HG03558 (cell line): ENCODE results near the gene MOV10L1.

ENCODE experiments used
- ATAC-seq: cut with Tn5 transposase; IDR thresholded peaks from one replicate; pipeline ENCODE4 v1.9.1; 2021; ENCODE audit warnings: moderate number of reproducible peaks; ENCODE audit not compliant: unreplicated experiment; ENCODE audit errors: extremely low read depth

The MOV10L1 gene

DNA sequence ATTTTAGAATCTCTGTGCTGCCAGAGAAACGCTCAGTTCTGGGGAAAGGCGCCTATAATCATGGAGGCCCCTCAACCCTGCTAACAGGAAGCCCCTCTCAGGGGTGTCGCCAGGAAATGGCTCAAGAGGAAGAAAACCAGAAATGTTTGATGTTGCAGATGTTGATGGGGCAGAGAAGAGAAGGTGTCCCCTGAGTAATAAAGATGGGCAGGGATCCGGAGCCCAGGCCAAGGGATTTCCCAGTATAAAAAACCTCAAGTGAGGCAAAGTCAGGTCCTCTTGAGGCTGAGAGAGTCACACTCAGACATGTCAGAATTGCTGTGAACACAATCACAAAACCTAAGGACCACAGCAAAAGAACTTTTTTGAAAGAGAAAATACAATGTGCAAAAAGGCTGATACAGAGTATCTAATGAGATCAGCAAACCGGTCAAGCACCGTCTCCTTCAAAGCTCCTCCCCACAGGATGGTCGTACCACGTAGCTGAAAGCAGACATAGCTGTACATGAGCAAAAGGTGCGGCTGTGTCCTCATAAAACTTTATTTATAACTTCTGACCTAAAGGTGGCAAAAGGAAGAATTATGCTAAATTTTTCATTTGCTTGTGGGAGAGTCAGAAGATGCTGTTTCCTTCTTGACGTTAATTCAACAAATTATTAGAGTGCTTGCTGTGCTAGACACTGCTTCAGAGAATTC lies 12.2 kb downstream of the MOV10L1 start:
- ATAC-seq, result no peak

DNA sequence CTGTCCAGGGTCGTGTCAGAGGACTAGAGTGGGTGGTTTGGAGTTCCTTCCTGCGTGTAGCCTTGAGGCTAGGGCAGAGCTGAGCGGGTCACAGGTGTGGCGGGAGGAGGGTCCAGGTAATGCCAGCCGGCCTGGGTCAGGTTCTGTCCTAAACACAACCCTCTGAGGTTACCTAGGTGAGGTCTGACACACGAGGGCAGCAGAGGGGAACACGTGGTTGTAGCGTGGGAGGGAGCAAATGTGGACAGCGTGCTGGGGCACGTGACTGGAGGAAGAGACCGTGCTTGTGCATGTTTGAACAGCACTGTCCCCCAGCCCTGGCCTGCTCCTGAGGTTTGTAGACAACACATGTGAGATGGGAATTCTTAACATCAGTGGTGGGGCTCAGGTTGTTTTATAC lies 13.1 kb downstream of the MOV10L1 start:
- ATAC-seq, result no peak

DNA sequence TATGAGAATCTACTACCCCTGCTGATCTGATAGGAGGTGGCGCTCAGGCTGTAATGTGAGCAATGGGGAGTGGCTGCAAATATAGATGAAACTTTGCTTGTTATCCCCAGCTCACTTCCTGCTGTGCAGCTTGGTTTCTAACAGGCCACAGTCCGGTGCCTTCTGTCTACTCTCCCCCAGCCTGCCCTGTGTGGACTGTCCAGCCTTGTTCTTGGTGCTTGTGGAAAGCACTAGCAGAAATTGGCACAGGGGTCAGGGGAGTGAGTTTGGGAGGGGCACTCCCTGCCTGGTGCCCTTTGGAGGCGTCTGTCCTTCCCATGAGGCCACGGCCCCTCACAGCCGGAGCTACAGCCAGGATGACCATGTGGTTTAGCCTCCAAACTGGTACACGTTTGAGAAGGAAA lies 14.3 kb downstream of the MOV10L1 start:
- no peak for ATAC-seq

GRCh38 chr22:50105208-50106100 lies 15.6 kb downstream of the MOV10L1 start:
- ATAC-seq, result no peak

DNA sequence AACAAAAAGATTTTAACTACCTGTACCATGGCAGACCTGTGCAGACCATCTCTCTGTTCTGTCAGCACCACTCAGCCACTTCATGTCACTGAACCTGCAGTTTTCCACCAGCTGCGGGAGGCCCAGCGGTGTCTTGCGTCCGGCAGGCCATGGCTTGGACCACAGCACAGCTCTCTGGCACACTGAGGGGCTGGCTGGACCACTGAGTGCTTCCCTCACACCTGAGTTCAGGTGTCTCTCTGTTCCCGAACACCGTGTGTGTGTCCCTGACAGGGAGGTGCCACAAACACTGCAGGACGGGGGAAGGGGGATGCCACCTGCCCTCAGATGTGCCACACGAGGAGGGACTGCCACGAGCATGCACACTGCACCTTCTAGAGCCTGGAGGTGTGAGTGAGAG lies 17.7 kb downstream of the MOV10L1 start:
- no peak for ATAC-seq

- no peak for ATAC-seq
Observed at GRCh38 chr22:50111056-50111455, 21.2 kb downstream of the MOV10L1 start.

GRCh38 chr22:50112151-50113118 lies 22.6 kb downstream of the MOV10L1 start:
- ATAC-seq, result no peak

DNA sequence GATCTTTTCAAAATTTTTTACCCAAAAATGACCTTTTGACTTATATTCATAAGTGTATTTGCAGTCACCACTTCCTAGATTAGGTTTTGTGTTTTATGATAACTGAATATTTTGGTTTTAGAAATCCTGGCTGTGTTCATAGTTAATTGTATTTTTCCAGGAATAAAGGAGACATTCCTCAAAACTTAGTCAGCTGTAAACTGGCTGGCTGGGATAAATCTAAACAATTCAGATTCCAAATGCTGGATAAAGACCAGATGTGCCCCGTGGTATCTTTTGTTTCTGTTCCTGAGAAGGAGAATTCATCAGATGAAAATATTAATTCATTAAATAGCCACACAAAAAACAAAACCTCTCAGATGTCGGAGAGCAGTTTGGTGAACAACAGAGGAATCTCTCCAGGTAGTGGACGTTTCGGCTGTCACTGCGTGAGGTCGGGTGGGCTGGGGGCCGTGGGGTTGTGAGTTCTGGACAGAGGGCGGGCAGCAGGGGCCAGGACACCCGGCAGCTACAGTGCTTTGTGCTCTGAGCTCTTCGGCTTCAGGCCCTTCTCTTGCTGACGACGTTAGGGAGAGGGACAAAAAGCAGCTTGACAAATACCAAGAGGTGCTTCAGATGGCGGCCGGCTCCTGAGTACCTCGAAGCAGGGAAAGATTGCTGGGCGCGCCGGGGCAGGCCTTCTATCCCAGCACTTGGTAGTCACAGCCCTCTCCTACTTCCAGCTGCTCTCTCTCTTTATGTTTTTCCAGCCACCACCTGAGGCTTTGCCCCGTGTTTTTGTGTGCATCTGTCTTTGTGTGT lies 24.6 kb downstream of the MOV10L1 start:
- no peak for ATAC-seq

- no peak for ATAC-seq
Observed at GRCh38 chr22:50115693-50116092, 25.9 kb downstream of the MOV10L1 start.

- ATAC-seq, result no peak
Observed at GRCh38 chr22:50117168-50117762, 27.5 kb downstream of the MOV10L1 start.

GRCh38 chr22:50118129-50118528 lies 28.3 kb downstream of the MOV10L1 start:
- no peak for ATAC-seq

- no peak for ATAC-seq
Observed at GRCh38 chr22:50118557-50119168, 28.9 kb downstream of the MOV10L1 start.

- ATAC-seq, result no peak
Observed at GRCh38 chr22:50119169-50119767, 29.5 kb downstream of the MOV10L1 start.

DNA sequence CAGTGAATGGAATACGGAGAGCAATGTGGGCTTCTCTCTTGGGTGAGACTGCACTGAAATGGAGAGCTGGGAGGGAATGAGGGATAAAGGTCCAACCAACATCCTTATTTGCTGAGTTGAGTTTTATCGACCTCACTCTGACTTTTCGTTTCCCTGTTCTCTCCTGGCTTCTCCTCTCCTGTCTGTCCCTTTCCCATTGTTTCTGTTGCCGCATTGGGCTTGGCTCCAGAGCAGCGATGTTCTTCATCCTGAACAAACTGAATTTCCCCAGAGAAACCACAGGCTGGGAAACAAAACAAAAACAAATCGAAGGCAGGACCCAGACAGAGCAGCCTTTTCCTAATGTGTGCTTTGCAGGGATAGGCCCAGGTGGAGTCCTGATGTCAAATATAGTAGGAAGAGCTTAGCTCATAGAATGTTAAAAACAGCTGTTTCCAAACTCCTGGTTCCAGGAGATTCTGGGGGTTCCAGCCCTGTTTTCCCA lies 30.0 kb downstream of the MOV10L1 start:
- no peak for ATAC-seq

DNA sequence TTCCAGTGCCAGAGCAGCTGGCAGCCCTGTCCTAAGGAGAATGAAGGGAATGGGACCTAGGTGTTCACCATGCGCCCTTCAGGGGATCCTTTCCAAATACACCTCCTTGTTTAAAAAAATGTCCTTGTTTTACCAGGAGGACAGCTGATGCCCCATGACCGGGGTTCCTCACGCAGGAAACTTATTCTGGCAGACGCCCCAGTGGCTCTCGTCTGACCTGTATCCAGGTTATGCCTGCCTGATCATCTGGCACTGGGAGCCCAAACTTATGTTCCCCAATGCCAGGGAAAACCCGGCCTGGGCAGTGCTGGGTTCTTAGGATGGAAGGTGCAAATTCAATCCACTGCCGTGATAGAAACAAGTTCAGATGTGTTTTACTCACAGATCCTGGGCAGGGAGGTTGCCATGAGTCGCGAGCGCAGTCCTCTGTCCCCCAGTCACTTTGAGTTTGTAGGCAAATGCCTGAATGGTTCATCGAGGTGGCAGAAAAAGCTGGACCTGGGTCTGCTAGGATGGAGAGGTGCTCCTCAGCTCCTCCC lies 31.5 kb downstream of the MOV10L1 start:
- no peak for ATAC-seq

- ATAC-seq, result no peak
Observed at GRCh38 chr22:50123119-50123518, 33.3 kb downstream of the MOV10L1 start.

DNA sequence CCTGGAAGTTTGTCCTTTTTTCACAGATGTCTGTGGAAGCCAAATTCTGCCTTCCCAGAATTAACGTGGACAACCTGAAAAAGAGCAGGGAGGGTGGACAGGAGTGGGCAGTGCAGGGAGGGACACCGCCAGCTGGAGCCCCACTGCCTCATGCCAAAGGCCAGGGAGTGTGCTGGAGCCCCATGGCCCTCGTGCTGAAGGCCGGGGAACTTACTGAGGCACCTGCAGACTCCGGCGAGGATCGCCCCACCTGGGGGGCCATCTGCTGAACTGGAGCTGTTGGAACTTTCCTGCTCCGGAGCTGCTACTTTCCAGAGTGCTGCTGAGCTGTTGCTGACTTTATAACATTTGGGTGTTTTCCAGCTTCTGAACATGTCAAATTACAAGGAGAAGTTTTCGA lies 35.2 kb downstream of the MOV10L1 start:
- ATAC-seq, result no peak

GRCh38 chr22:50129121-50129736 lies 39.4 kb downstream of the MOV10L1 start:
- ATAC-seq, result no peak
